TTC549 (cell line): ENCODE measurements around the gene CNGA1.

Experiments used
- FAIRE-seq: peaks from 2 replicates; lab custom pipeline; 2012; peaks lifted over from hg19 to GRCh38; lab: Jason Lieb, UNC

Gene CNGA1

DNA sequence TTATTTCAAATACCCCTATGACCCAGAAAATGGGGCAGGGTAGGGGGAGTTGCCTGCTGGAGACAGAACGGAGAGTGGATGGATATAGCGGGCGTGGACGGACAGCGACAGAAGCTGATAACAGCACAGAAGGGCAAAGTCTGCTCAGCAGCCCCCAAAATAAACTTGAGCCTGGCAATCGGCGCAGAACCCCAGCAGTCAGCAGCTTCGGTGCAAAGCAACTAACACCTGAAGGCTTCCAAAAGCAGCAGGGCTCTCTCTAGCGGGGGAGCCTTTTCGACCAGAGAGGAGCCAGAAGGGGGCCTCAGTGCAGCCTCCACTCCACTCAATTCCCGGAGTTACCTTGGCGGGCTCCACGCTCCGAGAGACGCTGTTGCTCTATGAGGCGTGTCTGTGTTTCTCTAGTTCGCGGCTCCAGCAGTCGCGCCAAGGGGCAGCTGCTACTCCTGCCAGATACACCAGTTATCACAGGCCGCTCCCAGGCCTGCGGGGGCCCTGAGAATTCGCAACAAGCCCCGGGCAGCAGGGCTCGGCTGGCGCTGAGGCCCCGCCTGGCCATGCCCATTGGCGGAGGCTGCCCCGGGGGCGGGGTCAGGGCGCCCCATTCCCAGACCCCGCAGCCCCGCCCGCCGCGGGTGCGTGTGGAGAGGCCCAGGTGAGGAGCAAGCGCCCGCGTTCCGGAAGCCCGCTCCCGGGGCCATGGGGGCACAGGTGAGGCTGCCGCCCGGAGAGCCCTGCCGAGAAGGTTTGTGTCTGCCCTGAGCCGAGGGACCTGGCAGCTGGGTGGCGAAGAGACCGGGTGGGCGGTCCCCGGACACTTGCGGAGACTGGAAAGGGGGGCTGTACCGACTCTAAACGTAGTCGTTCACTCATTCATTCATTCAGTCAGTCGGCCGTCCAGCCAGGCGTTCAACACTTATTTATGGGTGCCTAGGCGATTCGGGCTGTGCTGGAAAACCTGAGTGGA lies at the start of gene CNGA1, which contains the start of gene NIPAL1:
Gene CNGA1 (minus strand): TSS at position 541 of the 967 bp plus-strand sequence. CDS start 63,992 bp downstream, outside the sequence.
Gene NIPAL1 (plus strand): TSS at position 632 of the 967 bp plus-strand sequence. CDS start 68 bp downstream, at position 700.
- no peak for FAIRE-seq

DNA sequence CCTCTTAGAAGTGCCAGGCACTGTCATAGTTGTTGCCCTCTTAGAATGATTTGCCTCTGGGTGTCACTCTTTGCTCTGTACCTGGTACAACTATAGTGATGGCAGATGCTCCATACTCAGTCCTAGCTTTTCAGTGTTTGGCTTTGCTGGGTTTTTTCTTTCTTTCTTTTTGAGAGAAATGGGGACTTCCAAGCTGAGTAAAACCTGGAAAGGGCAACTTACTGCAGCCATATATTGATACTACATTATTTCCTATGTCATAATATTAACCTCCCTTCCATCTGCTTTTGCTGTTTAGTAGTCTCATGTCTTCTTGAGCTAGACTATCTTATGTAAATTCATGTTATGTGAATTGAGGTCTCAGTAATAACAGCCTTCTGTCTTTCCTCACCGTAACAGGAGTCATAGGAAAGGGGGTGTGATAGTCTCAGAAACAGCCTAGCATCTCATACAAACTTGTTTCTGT lies 49.1 kb upstream of the CNGA1 start:
- no peak for FAIRE-seq

DNA sequence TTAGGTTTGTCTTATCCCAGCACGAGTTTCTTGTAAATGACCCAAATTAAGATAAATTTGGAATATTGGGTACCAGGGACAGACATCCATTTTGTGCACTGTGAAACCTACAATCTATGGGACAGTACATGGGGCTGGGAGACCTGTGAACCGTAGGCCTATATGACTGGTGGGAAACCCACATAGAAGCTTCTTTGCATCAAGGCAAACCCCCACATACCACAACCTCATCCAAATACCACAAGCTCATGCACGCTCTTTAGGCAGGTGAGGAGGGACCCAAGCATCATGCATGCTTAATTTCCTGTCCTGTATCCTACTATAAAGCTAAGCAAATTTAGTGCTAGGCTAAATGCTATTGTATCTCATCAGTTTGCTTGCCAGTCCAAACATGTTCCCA lies 47.9 kb upstream of the CNGA1 start:
- no peak for FAIRE-seq

DNA sequence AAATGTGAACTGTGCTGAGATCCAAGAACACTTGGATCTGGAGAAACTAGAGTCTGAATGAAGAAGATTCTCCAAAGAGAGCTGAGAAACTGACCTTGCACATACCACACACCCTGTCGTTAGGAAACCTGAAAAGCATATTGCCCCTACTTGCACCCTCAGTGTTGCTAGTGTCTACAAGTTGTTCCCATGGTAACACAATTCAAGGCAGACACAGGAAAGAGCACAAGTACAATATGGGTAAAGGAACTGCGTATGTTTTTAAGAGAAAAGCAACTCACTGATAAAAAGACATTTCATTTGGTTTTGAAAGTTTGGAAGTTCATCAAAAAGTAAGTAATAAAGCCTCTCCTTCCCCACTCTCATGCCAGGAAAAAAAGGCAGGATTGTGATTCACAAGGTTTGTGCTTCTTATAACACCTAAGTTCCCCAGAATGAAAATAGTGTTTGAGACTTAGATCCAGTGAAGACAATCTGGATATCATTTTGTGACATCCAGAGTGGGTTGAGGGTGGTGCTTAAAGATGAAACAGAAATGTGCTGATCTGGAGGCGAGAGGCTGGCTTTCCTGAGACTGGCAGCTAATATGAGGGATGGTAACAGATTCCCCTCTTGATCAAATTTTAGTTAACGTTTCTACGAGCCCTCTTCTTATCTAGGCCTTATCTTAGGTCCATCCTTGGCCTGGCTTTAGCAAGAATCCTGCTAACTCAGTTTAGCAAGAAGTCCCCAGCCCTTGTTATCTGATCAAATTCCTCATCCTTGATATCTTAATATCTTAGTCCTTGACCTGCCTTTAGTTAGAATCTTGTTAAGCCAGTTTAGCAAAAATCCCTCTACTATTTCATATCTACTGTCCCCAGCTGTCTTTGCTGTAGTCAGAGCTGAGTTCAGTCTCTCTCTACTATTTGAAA lies 42.4 kb upstream of the CNGA1 start:
- FAIRE-seq = no peak

DNA sequence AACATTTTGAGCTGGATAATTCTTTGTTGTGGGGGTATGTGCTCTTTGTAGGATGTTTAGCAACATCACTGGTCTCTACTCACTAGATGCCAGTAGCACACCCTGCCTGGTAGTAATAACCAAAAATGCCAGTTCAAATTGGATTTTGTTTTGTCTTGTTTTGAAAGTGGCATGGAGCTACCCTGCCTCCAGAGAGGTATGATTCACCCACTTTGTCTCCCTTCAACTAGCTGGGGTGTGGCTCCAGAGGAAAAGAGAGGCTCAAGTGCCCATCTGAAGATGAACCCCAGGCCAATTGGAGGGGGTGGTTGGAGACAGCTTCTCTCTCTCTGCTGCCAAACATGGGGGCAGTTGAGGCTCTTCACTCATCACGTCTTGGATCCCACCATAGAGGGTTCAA lies 34.6 kb upstream of the CNGA1 start:
- FAIRE-seq = no peak

DNA sequence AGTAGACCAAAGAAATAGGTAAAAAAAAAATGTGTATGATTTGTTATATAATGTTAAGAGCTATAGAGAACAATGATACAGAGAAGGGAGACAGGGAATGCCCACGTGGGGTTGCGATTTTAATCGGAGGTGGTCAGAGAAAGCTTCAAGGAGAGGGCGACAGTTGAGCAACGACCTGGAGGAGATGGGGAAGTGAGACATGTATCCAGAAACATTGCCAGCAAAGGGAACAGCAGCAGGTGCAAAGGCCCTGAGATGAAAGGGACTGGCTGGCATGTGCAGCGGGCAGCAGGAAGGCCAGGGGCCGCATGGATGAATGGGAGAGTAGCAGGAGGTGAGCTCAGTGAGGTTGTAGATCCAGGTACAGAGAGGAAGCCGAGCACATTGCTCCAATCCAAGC lies 33.0 kb upstream of the CNGA1 start:
- FAIRE-seq = no peak

DNA sequence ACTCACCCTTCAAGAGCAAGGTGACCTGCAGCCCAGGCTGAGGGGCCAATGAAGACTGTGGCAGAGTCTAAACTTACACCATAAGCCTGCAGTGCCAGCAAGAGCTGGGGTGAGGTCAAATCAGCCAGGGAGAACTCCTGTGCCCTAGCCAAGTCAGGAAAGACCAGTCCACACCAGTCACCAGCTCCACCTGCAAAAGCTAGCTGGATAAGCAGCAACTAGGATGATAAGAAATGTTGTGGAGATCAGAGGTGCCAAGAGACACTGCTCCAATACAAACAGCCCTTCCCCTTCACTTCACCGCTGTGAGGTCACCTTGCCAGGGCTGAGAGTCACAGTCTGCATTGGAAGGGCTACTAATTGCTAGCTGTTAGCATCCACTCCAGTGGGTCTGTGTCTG lies 31.4 kb upstream of the CNGA1 start:
- no peak for FAIRE-seq

DNA sequence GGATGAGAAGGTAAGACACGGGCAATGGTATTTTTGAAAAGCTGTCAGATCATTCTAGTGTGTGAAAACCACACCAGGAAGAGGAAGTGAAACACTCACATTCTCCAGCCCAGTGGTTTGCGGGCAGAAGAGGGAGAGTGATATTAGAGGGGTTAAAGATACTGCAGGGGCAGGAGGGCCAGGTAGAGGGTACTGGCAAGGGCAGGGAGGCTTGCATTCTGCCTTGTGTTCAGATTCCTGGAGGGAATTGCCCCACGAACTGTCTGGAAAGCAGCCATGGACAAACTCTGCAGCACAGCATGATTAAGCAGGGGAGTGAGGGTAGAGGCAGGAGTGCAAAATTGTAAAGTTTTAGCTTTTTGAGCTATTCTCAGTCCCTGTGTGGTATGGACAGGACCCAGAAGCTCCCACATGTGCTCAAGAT lies 31.0 kb upstream of the CNGA1 start:
- no peak for FAIRE-seq

DNA sequence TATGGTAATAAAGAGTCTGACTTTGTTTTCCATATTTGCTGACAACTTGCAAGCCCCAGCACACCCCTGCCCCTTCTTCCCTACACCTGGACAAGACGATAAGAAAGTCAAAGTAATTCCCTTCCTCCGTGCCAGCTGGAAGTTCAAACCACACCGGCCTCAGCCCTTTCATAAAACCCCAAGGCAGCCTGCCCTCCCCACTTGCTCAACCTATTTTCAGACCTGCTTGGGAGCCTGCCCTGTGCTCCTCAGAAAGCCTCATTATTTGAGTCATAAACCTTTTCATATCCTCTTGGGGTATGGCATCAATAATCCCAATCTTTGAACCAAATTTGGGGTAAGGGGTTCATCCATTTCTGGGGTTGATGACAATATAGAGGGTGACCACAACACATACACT lies 29.6 kb upstream of the CNGA1 start:
- FAIRE-seq = no peak

DNA sequence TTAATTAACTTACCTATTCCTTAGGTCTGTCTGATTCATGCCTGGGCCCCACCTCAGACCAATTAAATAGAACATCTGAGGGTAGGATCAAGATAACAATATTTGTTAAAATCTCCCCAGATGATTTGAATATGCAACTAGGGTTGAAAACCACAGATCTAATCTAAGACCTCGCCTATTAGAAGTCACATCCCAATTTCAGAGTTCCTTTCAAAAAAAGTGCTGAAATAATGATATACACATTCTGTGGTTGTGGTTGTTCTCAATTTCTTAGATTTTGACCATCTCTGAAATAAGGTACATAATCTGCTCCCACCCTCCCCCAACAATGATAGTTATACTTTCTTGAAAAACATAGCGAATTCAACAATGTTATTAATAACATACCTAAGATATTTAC lies 27.8 kb upstream of the CNGA1 start:
- no peak for FAIRE-seq

DNA sequence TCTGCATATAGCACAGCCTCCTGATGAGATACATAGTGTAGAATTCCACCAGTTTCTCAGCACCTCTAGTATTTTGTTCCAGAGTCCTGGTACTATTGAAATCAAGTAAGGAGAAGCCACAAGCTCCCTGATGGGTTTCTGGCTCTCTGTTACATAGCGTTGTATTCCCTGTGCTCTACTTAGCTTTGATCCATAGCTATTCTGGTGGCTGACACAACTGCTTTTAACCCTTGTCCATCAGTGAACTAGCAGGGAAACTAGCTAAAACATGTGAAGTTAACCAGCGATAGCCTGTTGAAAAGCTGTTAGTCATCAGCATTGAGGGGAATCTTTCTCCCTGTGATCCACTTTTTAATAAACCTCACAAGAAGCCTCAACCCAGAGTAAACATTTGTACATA lies 27.0 kb upstream of the CNGA1 start:
- FAIRE-seq = no peak

DNA sequence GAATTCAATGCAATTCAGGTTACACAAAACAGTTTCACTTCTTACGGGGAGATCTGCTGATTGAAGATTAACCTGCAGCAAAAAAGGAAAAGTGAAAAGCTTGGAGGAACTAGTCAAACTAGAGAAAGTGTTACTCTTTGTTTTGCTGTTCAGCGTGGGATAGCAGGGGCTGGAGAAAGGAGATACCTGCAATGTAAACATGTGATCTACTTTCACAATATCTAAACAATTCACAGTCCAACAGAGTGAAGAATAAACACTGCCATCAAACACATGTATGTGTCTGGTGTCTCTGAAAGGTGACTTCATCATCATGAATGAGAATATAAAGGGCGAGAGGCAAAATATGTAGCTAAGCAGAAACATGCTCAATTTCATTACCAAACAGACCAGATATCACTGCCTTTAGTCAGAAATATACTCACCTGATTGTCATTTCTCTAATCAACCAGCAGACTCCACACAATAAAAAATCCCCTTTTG lies 26.5 kb upstream of the CNGA1 start:
- FAIRE-seq = no peak

DNA sequence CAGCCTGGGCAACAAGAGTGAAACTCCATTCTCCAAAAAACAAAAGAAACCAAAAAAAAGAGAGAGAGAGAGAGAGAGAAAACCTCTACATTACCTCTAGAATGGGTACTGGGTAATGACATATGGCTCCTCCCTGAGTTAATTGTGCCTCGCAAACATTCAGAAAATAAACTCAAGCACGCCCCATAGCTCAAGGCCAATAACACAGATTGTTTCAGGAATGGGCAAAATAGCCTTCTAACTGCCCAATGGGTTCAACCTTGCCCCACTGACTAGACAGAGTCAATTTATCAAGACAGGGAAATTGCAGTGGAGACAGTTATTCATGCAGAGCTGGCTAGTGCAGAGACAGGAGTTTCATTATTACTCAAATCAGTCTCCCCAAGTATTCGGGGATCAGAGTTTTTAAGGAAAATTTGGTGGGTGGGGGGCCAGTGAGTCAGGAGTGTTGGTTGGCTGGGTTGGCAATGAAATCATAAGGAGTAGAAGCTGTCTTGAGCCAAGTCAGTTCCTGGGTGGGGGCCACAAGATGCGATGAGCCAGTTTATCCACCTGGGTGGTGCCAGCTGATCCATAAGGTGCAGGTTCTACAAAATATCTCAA lies 25.2 kb upstream of the CNGA1 start:
- FAIRE-seq = no peak

DNA sequence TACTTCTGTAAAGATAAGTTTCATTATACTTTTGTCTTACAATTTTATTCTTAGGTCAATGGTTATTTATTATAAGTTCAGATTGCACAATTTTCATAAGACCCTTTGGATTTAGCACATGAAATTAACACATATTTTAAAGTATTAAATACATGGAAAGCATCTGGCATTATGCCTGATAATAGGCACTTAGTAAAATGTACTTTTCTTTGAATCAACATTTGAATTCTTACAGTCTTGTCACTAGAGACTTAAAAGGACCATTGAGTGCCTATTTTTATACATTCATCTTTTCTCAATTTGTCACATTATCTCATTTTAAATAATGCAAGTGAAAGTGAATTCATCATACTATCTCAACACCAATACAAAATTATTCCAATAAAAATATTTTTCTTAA lies 23.1 kb upstream of the CNGA1 start:
- FAIRE-seq = no peak

DNA sequence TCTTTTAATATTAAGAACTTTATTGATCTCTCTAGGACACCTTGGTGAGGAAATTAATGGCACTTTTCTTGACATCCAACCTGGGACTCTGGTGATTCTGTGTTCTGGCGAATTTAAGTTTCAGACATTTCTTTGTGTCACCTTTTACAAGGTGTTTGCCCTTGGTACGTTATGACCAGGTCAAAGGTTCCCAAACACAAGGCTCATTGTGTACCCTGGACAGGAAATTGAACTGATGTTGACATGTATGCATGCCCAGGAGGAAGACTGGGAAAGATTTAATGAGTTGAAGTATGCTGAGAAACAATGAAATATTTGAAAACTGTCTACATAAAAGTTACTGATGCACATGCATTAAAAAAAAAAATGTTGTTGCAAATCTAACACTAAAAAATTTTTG lies 22.2 kb upstream of the CNGA1 start:
- FAIRE-seq = no peak

DNA sequence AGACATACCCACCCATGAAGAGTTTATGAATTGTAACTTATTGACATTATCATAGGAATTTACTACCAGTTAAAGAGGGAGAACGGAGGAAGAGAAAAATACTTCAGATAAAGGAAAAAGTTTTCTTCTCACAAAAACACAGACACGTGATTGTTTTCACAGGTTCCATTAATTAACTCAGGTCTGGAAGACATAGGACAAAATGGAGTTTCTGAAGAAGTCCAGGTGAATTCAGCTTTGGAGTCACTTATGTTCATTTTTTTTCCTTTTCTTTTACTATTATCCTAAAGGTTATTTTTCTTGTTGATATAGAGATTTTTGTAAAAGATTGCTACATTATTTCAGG lies 20.6 kb upstream of the CNGA1 start:
- FAIRE-seq = no peak

DNA sequence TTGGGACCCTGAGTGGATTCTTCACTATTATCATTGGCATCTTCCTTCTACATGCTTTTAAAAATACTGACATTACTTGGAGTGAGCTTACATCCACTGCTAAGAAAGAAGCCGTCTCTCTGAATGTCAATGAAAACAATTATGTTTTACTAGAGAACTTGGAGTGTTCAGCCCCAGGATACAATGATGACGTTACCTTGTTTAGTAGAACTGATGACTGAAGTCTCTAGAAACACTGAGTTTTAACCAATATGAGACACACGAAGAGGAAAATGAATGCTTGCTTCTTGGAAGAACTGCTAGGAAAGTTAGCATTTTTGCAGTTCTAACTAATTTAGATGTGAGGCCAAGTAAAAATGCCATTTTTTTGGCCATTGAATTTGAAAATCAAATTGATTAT lies 19.5 kb upstream of the CNGA1 start:
- no peak for FAIRE-seq

DNA sequence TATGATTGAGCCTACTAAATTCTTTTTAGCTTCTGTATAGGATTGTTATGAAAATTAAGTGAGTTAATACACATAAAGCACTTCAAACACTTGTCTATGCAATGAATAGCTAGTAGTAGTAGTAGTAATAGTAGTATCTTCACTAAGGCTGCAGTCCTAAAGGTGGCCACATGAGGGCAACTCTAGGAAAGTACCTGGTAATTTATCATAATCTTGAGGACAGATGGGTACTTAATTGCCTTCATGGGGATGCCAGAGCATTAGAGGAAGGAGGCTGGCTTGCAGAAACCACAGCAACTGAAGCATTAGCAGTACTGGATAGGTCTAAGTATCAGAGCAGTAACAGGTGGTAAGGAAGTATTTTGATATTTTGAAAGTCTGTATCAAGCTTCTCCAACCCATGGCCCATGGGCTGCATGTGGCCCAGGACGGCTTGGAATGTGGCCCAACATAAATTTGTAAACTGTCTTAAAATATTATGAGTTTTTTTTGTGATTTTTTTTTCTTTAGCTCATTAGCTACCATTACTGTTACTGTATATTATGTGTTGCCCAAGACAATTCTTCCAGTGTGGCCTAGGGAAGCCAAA lies 17.4 kb upstream of the CNGA1 start:
- no peak for FAIRE-seq

DNA sequence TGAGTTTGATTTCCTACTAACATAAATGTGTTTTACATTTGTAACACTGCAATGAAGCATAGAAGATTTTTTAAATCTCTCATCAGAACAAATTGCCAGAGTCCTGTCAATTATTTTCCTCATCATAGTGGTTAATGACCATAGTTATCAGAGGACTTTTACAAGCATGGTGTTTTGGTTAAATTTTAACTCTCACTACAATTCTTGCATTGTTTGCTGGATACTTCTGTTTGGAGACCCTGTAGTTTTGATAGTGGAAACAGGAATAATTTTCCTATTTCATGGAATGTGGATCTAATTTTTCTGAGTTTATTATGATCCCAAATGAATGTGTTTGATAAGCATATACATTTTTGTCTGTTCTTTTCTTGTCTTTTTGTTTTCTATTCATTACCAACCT lies 16.9 kb upstream of the CNGA1 start:
- FAIRE-seq = no peak

DNA sequence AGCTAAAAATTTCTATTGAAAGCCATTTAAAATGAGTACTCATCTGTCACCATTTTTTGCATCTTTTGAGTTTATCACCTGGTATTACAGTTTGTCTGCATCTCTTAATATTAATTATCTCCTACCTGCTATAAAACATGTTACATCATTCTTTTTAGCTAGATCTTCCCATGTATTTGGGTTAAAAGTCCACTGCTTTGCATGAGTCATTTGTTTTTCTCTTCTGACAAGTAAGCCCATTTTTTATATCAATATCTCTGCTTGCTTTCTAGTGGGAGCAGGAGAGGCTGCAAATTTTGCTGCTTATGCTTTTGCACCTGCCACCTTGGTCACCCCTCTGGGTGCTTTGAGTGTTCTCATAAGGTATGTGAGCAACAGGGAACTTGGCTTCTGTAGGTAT lies 16.2 kb upstream of the CNGA1 start:
- no peak for FAIRE-seq

DNA sequence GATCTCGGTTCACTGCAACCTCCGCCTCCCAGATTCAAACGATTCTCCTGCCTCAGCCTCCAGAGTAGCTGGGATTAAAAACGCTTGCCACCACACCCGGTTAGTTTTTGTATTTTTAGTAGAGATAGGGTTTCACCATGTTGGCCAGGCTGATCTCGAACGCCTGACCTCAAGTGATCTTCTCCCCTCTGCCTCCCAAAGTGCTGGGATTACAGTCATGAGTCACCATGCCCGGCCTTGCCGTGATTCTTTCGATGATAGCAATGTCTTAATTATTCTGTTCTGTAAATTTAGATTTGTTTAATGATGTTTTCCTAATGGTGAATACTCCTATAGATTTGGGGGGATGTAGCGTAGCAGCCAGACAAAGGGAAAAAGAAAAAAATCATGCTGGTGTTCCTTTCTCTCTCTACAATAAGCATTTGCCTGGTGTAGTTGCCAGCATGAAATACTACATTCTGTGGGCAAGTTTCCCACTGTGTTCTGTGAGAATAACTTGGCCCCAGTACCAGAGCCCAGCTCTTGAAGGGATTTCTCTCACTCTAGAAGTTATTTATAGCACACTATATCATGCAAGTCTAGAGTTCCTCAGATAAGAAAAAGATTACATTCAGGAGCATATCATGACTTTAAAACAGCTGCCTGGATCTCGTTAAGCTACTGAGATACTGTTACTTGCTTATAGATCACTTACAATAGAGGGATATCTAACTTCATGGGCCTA lies 15.5 kb upstream of the CNGA1 start:
- FAIRE-seq = no peak
